GM19372 (cell line): ENCODE measurements around the gene FGR.
"Not testable (repeated sequence)": the region's sequence is repeated elsewhere in the genome, so short reads cannot be mapped to it uniquely, and the experiment has no call there.

ENCODE experiments used
- ATAC-seq: cut with Tn5 transposase; IDR thresholded peaks from one replicate; pipeline ENCODE4 v1.9.1; 2021; ENCODE audit warnings: mild to moderate bottlenecking, low read depth, moderate library complexity; ENCODE audit not compliant: unreplicated experiment

The FGR gene

GRCh38 chr1:27661412-27662075, 26.6 kb upstream of the FGR start:
- no peak for ATAC-seq

GRCh38 chr1:27660300-27660835, 25.4 kb upstream of the FGR start:
- no peak for ATAC-seq

DNA sequence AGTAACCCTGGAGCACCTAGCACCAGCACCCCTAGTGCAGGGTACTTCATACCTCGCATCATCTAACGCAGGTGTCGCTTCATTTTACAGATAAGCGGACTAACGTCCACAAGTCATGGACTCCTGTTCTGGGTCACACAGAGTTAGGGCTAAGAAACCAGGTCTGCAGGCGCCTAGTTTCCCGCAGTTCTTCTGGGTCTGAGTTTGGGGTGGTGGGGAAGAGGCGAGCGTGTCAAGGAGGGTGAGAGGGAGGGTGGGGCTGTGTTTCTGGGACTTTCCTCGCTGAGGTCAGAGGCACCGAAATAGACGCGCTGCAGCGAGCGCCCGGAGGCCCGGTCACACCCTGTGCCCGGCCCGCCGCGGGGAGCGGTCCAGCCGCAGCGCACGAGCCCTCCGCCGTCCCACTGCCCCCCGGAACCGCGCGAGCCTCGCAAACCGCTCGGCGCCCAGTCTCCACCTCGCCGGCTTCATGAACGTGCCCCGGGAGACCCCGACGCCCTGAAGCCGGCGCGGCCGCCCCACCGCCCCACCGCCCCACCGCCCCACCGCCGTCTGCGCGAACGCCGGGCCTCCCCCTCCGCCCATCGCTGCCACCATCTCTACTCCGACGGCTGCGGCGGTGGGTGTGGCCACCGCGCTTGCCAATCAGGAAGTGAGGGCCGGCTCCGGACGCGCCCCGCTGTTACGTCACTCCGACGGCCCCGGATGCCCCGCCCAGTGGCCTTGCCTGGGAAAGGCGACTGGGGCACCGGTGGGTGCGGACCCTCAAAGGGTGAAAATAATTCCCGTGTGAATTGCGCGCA, 24.7 kb upstream of the FGR start:
- ATAC-seq = peak; percentile 71

DNA sequence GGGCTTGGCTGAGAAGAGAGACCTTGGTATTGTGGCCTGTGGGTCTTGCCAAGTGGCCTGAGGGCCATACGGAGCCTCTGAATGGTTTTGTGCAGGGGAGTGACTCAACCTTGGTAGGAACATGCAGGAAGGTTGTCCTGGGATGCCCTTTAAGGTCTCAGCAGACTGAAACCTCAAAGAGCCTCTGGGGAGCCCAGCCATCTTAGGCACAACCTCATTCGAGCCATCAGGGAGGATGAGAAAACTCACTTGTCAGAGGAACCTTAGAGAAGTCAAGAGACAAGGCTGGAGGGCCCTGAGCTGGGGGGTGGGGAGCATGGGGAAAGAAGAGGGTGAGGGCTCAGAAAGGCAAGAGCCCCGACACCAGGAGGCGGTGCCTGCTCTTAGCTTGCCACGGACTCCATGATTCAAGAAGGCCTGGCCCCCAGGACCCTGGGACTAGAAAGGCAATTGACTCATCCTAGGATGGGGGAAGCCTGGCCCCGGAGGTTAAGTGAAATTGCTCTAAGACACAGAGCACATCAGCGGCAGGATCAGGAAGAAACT, 24.0 kb upstream of the FGR start:
- no peak for ATAC-seq

DNA sequence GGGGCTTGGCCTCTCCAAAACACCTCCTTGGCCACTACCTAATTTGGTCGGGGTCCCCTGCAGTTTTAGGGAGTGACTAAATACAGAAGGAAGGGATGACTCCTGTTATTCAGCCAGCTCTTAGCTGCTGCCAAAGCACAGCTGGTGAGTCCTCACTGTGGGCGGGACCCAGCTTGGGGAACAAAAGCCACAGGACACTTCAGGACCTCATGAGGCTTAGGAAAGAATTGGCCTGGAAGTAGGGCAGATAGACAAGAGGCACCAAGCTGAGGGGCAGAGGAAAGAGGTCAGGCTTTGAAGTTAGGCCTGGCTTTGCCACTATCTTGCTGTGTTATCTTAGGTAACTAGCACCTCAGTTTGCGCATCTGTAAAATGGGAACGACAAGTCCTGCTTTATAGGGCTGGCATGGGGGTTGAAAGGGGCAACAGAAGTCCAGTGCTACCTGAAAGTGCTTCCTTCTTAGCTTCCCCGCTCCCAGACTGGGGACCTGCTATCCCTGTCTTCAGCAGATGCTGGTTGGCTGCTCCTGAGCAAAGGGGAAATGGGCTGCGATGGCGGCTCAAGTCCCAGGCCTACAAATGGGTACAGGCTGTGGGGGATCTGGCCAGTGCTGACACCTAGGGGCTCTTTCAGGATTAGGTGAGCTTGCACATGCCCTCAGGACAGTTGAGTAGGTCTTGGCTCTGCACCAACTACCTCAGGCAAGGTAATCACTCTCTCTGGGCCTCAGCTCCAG, 21.3 kb upstream of the FGR start:
- no peak for ATAC-seq

DNA sequence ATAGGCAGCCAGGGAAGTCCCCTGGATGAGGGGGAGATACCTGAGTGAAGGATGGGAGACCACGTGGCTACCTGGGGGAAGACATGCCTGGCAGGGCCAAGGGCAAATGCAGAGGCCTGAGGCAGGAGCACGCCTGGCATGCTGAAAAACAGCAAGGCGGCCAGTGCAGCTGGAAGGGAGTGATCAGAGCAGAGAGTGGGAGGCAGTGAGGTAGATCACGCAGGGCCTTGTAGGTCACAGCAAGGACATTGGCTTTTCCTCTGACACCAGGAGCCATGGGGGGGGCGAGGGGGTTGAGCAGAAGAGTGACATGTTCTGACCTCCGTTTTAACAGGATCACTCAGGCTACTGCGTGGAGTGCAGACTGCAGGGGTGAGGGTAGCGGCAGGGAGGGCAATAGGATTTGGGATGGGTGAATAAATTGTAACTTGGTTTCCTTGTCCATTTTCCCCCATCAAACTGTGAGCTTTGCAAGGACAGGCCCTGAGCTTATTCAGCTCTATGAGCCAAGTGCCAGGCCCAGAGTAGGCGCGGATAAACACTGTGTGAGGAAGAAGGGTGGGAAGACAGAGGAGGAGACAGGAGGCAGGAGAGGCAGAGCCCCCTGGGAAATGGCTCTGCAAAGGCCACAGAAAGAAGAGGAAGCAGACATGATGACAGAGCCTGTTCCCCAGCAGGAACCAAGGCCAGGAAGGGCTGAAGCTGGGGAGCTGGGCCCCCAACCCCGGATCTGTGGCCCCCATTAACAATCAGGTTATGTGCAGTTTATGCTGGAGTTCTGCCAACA, 20.4 kb upstream of the FGR start:
- no peak for ATAC-seq

GRCh38 chr1:27652111-27652864, 17.3 kb upstream of the FGR start:
- ATAC-seq = no peak

- no peak for ATAC-seq
Measured at GRCh38 chr1:27650539-27651175, 15.7 kb upstream of the FGR start.

- no peak for ATAC-seq
Measured at GRCh38 chr1:27650171-27650538, 15.2 kb upstream of the FGR start.

DNA sequence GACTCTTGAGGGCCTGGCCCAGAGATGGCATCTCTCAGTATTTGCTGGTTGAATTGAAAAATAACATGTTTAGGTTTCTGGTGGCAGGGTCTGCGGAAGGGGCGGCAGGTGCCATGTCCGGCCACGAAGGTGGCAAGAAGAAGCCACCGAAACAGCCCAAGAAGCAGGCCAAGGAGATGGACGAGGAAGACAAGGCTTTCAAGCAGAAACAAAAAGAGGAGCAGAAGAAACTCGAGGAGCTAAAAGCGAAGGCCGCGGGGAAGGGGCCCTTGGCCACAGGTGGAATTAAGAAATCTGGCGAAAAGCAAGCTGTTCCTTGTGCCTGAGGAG, 14.3 kb upstream of the FGR start:
- ATAC-seq = no peak

DNA sequence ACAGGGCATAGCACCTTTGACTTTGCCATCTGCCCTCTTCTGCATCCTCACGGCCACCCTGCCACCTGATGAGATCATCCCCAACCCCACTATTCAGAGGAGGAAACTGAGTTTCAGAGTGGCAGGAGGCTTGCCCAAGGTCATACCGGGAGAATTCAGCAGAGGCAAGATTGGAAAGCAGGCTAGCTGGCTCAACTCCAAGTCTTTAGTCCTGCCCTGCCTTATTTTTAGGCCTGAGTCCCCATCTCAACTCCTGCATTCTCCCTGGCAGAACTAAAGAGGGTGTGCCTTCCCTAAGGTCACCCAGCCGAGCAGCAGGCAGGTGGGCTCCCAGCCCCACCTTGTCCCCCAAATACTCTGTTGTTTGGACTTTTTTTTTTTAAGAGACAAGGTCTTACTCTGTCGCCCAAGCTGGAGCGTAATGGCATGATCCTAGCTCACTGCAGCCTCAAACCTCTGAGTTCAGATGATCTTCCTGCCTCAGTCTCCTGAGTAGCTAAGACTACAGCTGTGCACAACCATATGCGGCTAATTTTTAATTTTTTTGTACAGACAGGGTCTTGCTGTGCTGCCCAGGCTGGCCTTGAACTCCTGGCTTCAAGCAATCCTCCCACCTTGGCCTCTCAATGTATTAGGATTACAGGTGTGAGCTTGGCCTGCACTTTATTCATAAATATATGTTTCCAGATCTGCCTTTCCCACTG, 13.8 kb upstream of the FGR start:
- ATAC-seq = no peak

DNA sequence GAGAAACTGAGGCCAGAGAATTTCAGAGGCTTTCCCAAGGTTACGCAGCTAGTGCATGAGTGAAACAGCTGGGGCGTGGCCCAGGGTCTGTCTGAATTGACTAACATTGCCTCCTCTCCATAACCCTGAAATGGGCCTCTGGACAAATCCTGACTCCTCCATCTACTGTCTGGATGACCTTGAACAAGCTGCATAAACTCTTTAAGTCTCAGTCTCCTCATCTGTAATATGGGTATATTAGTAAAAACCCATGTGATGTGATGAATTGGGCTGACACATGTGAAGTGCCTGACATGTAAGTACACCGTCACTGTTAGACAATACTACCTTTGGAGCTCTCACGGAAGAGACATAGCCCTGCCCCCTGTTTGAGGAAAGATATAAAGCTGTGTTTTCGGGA, 12.3 kb upstream of the FGR start:
- ATAC-seq = no peak

DNA sequence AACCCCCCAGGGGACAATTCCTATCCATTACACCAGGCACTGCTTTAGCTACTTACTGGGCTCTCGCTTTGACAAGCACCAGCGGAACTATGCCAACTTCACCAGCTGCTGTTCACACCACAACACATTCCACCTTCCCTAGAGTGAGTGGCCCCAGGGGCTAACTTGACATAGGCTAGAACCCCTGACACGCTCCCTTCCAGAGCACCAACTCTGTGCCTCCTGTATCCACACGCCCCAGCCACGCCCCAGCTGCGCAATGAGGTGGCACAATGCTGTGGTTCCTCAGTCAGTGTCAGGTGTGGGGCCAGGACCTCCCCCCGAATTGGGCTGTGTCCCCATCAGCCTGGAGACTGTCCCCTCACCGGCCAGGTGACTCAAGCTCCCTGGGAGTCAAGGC, 11.7 kb upstream of the FGR start:
- no peak for ATAC-seq

GRCh38 chr1:27645071-27645415, 10.1 kb upstream of the FGR start:
- ATAC-seq = no peak

- ATAC-seq = no peak
Measured at GRCh38 chr1:27644369-27645070, 9.5 kb upstream of the FGR start.

GRCh38 chr1:27643600-27644368, 8.8 kb upstream of the FGR start:
- peak; percentile 70 for ATAC-seq

DNA sequence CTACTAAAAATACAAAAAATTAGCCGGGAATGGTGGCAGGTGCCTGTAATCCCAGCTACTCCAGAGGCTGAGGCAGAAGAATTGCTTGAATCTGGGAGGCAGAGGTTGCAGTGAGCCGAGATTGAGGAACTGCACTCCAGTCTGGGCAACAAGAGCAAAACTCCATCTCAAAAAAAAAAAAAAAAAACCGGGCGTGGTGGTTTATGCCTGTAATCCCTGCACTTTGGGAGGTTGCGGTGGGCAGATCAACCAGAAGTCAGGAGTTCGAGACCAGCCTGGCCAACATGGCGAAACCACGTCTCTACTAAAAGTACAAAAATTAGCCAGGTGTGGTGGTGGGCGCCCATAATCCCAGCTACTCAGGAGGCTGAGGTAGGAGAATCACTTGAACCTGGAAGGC, 5.5 kb upstream of the FGR start:
- not testable (repeated sequence) for ATAC-seq
